ENCODE data around the gene ERBB4.

GRCh38 chr2:212488611-212489010, 50.0 kb downstream of the ERBB4 start:
- TF ChIP-seq CTCF (IDR thresholded peaks at IDR 0.05; ENCODE audit: low read length) (no peak), EZH2 (optimal IDR thresholded peaks at IDR 0.05; ENCODE audit: low read depth, low read length) (no peak)

Measured in MM.1S (cell line).